ENCODE data around the gene SLC35G2.

GRCh38 chr3:136839556-136839931 lies 20.6 kb downstream of the SLC35G2 start:
- TF ChIP-seq, protein P1, sequence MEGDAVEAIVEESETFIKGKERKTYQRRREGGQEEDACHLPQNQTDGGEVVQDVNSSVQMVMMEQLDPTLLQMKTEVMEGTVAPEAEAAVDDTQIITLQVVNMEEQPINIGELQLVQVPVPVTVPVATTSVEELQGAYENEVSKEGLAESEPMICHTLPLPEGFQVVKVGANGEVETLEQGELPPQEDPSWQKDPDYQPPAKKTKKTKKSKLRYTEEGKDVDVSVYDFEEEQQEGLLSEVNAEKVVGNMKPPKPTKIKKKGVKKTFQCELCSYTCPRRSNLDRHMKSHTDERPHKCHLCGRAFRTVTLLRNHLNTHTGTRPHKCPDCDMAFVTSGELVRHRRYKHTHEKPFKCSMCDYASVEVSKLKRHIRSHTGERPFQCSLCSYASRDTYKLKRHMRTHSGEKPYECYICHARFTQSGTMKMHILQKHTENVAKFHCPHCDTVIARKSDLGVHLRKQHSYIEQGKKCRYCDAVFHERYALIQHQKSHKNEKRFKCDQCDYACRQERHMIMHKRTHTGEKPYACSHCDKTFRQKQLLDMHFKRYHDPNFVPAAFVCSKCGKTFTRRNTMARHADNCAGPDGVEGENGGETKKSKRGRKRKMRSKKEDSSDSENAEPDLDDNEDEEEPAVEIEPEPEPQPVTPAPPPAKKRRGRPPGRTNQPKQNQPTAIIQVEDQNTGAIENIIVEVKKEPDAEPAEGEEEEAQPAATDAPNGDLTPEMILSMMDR (IDR thresholded peaks at IDR 0.05; ENCODE audit: borderline replicate concordance, extremely low read depth, low read length, poor library complexity, severe bottlenecking), result no peak
- TF ChIP-seq EZH2 (IDR thresholded peaks at IDR 0.05; ENCODE audit: borderline replicate concordance, low read depth, low read length, severe bottlenecking), result no peak

Data from DND-41 (cell line).